ENCODE data around the gene CCDC12. TPM values are rescaled to one million over a fixed set of nuclear protein-coding genes. Genes with fewer than 3 reads are reported as not detected.

CCDC12 gene
- total and polyA plus RNA-seq, 5 experiments from 2014 or later = 58.8 to 106 (median 81.9) TPM

- POLR2A ChIA-PET = interaction anchor here (0.7 kb wide), 1 partner anchor 254 kb away, joined by 3 read pairs; the partner anchor contains the start of gene SETD2
These were observed 66.3 kb downstream of the CCDC12 start for GRCh38 chr3:46910166-46910760.

GRCh38 chr3:46909535-46910161 is 66.9 kb downstream of the CCDC12 start:
- H3K36me3 Mint-ChIP-seq = peaks cover 0 to 2% (median 0%) of the 10 kb centered on the region in 3 donors
- H3K27me3 Mint-ChIP-seq = peaks cover 0 to 4% (median 0%) of the 10 kb centered on the region in 5 donors

More at GRCh38 chr3:46910166-46910760, 66.3 kb downstream of the CCDC12 start:
- no peak overlapping the region for H3K4me3 Mint-ChIP-seq
- DNase-seq = peak in 1 of 10 donors; percentile 49
- no peak for ATAC-seq
- peaks cover 11 to 24% (median 21%) of the 10 kb centered on the region in 4 donors for H3K4me1 Mint-ChIP-seq
- no peaks in the 10 kb centered on the region for H3K9me3 Mint-ChIP-seq
- no peak overlapping the region for H3K27ac Mint-ChIP-seq
- peaks cover 0 to 2% (median 0%) of the 10 kb centered on the region in 3 donors for H3K36me3 Mint-ChIP-seq
- H3K27me3 Mint-ChIP-seq = peaks cover 0 to 4% (median 0%) of the 10 kb centered on the region in 5 donors

GRCh38 chr3:46908986-46909534 is 67.5 kb downstream of the CCDC12 start:
- ATAC-seq (no peak), DNase-seq (peak in 1 of 10 donors; percentile 26)
- no peaks in the 10 kb centered on the region for H3K9me3 Mint-ChIP-seq
- H3K27me3 Mint-ChIP-seq = peaks cover 0 to 4% (median 0%) of the 10 kb centered on the region in 5 donors
- POLR2A ChIA-PET = no interaction called here
- no peak overlapping the region for H3K27ac Mint-ChIP-seq
- H3K36me3 Mint-ChIP-seq = peaks cover 0 to 2% (median 0%) of the 10 kb centered on the region in 3 donors
- H3K4me1 Mint-ChIP-seq = peaks cover 11 to 21% (median 17%) of the 10 kb centered on the region in 4 donors
- H3K4me3 Mint-ChIP-seq = peak overlapping the region in 1 of 10 donors; percentile 6

More at GRCh38 chr3:46909535-46910161, 66.9 kb downstream of the CCDC12 start:
- H3K4me1 Mint-ChIP-seq = peaks cover 11 to 23% (median 20%) of the 10 kb centered on the region in 4 donors
- ATAC-seq (peak; percentile 87 to 88), DNase-seq (peak; percentile 58 to 87 (median 70))
- POLR2A ChIA-PET = interaction anchor here (0.7 kb wide), 1 partner anchor 254 kb away, joined by 3 read pairs; the partner anchor contains the start of gene SETD2
- H3K4me3 Mint-ChIP-seq = peak overlapping the region in 1 of 10 donors; percentile 6
- H3K9me3 Mint-ChIP-seq = no peaks in the 10 kb centered on the region
- peak overlapping the region in 1 of 10 donors; percentile 37 for H3K27ac Mint-ChIP-seq

- no peaks in the 10 kb centered on the region for H3K9me3 Mint-ChIP-seq
- H3K27me3 Mint-ChIP-seq = peaks cover 0 to 4% (median 0%) of the 10 kb centered on the region in 5 donors
- peaks cover 0 to 2% (median 0%) of the 10 kb centered on the region in 3 donors for H3K36me3 Mint-ChIP-seq
- peaks cover 5 to 15% (median 11%) of the 10 kb centered on the region in 4 donors for H3K4me1 Mint-ChIP-seq
- POLR2A ChIA-PET = no interaction called here
- ATAC-seq = no peak
- no peak overlapping the region for H3K27ac Mint-ChIP-seq
- no peak overlapping the region for H3K4me3 Mint-ChIP-seq
- peak in 1 of 10 donors; percentile 35 for DNase-seq
These were observed 68.1 kb downstream of the CCDC12 start for GRCh38 chr3:46908294-46908985.

- ATAC-seq (no peak), DNase-seq (no peak)
- Mint-ChIP-seq H3K9me3 (no peaks in the 10 kb centered on the region), H3K27ac (no peak overlapping the region), H3K4me1 (peaks cover 4 to 12% (median 7%) of the 10 kb centered on the region in 4 donors), H3K27me3 (peaks cover 0 to 4% (median 0%) of the 10 kb centered on the region in 5 donors), H3K4me3 (no peak overlapping the region), H3K36me3 (peaks cover 0 to 2% (median 0%) of the 10 kb centered on the region in 3 donors)
- POLR2A ChIA-PET = no interaction called here
These were observed 68.6 kb downstream of the CCDC12 start for GRCh38 chr3:46907960-46908293.

GRCh38 chr3:46907271-46907670 is 69.3 kb downstream of the CCDC12 start:
- ATAC-seq (no peak), DNase-seq (no peak)
- POLR2A ChIA-PET = no interaction called here
- Mint-ChIP-seq H3K36me3 (peaks cover 0 to 1% (median 0%) of the 10 kb centered on the region in 3 donors), H3K4me1 (peaks cover 4 to 9% (median 6%) of the 10 kb centered on the region in 4 donors), H3K4me3 (no peak overlapping the region), H3K27me3 (peaks cover 0 to 4% (median 0%) of the 10 kb centered on the region in 5 donors), H3K9me3 (no peaks in the 10 kb centered on the region), H3K27ac (peak overlapping the region in 1 of 10 donors; percentile 23)

GRCh38 chr3:46906471-46907058 is 70.0 kb downstream of the CCDC12 start:
- Mint-ChIP-seq H3K9me3 (no peaks in the 10 kb centered on the region), H3K36me3 (no peaks in the 10 kb centered on the region), H3K27me3 (peaks cover 0 to 4% (median 0%) of the 10 kb centered on the region in 5 donors), H3K4me1 (peaks cover 4 to 8% (median 6%) of the 10 kb centered on the region in 4 donors), H3K27ac (no peak overlapping the region), H3K4me3 (no peak overlapping the region)
- ATAC-seq (no peak), DNase-seq (peak in 1 of 10 donors; percentile 54)
- POLR2A ChIA-PET = interaction anchor here (0.5 kb wide), 1 partner anchor 79 kb away, joined by 3 read pairs; no protein-coding TSS in a partner anchor

GRCh38 chr3:46905661-46906451 is 70.7 kb downstream of the CCDC12 start:
- Mint-ChIP-seq H3K27ac (no peak overlapping the region), H3K4me3 (no peak overlapping the region), H3K36me3 (no peaks in the 10 kb centered on the region), H3K27me3 (peaks cover 0 to 4% (median 0%) of the 10 kb centered on the region in 5 donors), H3K4me1 (peaks cover 4 to 8% (median 6%) of the 10 kb centered on the region in 4 donors), H3K9me3 (no peaks in the 10 kb centered on the region)
- ATAC-seq (no peak), DNase-seq (peak in 1 of 10 donors; percentile 62)
- POLR2A ChIA-PET = no interaction called here

- POLR2A ChIA-PET = no interaction called here
- no peak overlapping the region for H3K27ac Mint-ChIP-seq
- peak in 1 of 10 donors; percentile 7 for DNase-seq
- no peaks in the 10 kb centered on the region for H3K9me3 Mint-ChIP-seq
- no peak for ATAC-seq
- H3K36me3 Mint-ChIP-seq = no peaks in the 10 kb centered on the region
- H3K4me1 Mint-ChIP-seq = peaks cover 4 to 8% (median 6%) of the 10 kb centered on the region in 4 donors
- peaks cover 0 to 4% (median 0%) of the 10 kb centered on the region in 5 donors for H3K27me3 Mint-ChIP-seq
- no peak overlapping the region for H3K4me3 Mint-ChIP-seq
These were observed 71.4 kb downstream of the CCDC12 start for GRCh38 chr3:46905213-46905560.

- no peaks in the 10 kb centered on the region for H3K36me3 Mint-ChIP-seq
- no peak overlapping the region for H3K4me3 Mint-ChIP-seq
- POLR2A ChIA-PET = no interaction called here
- H3K27me3 Mint-ChIP-seq = peaks cover 0 to 4% (median 0%) of the 10 kb centered on the region in 5 donors
- H3K4me1 Mint-ChIP-seq = peaks cover 3 to 6% (median 4%) of the 10 kb centered on the region in 4 donors
- ATAC-seq (no peak), DNase-seq (no peak)
- H3K27ac Mint-ChIP-seq = no peak overlapping the region
- no peaks in the 10 kb centered on the region for H3K9me3 Mint-ChIP-seq
These were observed 72.0 kb downstream of the CCDC12 start for GRCh38 chr3:46904303-46905212.
